Activated CD8-positive, alpha-beta memory T cell treated with anti-CD3 and anti-CD28 coated beads, Interleukin-2, amount 50 U/mL, for 24 hours (primary cell): ENCODE measurements around the gene TANC2.

ENCODE experiments used
- DNase-seq: peaks from one replicate; pipeline ENCODE4 v3.0.0-alpha.2; 2020; ENCODE audit errors: extremely low read depth

Gene TANC2

DNA sequence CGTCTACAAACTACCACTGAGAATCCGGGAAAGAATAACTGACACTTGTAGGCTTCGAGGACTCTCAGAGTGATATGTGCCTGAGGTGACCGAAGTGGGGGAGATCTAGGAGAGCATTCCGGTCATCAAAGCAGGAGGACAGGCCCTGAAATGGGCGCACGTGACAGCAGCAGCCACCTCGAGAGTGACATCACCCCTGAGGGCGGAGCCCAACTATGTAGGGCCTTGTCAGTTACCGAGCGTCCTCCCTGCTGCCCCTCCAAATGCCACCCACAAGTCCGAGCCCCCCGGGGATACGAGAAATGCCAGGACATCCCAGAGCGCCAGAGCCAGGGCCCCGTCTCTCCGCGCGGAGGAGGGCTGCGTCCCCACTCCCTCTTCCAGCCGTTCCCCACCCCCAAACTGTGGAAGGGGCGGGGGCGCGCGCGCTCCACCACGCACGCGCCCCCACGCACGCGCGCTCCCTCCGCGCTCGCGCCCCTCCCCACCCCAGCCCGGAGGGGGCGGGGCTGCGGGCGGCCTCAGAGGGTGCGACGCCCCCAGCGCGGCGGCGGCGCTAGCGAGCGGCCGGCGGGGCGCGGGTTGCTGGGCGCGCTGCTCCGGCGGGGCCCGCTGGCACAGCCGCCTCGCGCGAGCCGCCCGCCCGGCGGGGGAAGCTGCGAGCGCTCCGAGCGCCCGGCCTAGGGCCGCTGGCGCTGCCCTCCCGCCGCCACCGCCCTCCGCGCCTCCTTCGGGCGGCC, at the start of gene TANC2:
Gene TANC2, plus strand, starts transcription at position 550 of the 740 bp plus-strand sequence. CDS start 43,325 bp downstream, outside the sequence.
- peak; percentile 51 for DNase-seq

DNA sequence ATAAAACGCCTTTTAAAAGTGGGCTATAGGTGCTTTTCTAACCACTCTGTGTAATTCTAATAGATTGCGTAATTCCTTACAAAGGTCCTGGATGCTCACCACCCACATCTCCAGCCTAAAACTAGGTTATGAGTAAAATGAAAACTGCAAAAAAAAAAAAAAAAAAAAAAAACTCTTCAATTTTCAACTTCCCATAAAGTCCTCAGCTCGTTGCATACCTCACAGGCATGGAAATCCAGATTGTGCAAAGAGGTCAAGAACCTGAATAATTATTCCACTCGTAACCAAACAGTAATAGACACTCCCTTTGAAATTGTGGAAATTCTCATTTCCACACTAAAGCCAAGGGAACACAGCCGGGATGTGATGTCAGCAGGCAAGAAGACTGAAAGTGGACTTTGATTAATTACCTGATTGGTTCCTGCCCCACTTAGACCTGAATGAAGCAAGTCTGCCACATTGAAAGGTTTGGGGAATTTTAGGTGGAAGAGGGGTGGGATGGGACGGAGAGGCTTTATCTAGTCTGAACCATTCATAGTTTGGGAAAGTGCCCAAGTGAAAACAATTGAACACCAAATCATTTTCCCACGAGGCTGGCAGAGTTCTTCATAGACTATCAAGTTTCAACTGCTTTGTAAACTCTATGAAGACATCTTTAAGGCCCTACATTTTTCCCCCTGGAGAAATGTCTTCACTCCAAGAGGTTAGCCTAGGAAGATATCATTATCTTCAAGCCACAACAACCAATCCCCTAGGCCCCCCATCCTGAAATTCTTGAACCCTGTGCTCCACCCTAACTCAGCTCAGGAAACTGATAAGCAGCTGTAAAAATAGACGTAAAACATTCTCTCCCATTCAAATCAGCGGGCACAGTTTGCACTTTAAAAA, 49.1 kb upstream of the TANC2 start:
- DNase-seq = no peak

DNA sequence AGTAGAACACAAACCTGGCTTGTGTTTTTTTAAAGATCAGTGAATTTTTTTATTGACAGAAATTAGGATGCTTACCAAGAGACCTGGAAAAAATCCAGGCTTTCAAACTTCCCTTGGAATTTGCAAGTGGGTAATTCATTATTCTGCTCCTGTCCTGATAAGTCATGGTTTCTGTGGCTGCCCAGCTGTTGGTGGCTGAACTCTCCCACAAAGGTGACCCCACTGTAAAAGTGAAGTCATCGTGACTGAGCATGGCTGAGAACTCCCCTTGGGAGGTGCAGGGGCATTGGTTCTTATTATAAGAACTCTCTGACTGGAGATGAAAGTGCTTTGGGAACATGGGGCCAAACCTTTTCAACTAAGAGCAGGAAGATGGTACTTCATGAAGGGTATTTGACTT, 46.6 kb upstream of the TANC2 start:
- no peak for DNase-seq

DNA sequence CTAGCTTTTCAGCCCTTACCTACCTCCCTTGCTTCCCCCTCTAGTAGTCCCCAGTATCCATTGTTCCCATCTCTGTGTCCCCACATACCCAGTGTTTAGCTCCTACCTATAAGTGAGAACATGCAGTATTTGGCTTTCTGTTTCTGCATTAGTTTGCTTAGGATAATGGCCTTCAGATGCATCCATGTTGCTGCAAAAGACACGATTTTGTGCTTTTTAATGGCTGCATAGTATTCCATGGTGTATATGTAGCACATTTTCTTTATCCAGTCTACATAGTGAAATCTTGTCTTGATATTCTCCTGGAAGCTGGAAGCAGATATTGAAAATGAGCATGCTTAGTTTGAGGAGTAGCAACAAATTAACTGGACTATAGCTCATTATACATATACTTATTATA, 45.7 kb upstream of the TANC2 start:
- no peak for DNase-seq

DNA sequence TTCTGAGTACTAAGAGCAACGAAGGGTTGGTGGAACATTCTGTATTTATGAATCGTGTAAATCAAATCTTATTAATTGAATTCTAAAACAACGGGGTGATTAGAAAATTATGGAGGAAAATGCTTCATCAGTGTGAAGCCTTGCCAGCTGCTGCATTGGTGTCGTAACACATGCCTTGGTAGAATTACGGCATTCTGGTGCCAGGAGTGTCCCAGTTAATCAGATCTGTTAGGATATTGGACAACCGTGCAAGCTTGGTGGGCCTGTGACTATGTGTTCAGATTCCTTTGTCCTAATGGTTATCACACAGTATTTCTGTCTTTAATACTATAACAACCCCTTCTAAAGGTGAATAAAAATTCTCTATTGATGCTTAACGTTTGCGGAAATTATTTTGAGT, 44.2 kb upstream of the TANC2 start:
- DNase-seq = no peak

DNA sequence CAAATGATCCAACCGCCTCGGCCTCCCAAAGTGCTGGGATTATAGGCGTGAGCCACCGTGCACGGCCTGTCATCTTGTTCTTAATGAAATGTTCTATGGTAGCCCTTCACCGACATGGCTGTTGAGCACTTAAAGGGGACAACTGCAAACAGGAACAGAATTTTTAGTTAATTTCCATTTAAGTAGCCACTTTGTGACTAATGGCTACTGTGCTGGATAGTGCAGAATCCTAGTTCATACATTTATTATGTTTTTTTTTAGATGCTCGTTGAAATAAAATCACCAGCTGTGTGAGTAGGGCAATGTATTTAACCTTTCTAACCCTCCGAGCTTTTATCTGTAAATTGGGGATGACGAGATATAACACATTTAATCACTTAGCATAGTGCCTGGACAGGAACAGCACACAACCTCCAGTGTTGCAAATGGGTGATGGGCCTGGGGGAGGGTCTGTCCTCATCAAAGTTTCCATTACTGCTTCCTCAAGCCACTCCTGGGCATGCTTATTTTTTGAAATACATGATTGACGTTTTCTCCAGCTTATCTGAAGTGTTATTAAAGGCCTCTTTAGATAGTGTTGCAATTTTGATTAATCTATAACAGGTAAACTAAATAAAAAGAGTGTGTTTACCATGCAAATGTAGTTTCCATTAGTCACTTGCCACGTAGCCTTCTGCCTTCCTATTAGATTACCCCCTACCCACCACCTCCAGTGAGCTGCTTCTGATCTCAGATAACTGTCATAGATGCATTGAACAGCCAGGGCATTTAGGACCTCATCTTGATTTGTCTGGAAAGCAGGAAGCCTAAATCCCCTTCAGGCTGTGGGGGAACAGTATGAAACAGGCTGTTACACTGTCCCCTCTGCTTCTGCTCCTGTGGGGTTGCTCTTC, 42.5 kb upstream of the TANC2 start:
- no peak for DNase-seq

DNA sequence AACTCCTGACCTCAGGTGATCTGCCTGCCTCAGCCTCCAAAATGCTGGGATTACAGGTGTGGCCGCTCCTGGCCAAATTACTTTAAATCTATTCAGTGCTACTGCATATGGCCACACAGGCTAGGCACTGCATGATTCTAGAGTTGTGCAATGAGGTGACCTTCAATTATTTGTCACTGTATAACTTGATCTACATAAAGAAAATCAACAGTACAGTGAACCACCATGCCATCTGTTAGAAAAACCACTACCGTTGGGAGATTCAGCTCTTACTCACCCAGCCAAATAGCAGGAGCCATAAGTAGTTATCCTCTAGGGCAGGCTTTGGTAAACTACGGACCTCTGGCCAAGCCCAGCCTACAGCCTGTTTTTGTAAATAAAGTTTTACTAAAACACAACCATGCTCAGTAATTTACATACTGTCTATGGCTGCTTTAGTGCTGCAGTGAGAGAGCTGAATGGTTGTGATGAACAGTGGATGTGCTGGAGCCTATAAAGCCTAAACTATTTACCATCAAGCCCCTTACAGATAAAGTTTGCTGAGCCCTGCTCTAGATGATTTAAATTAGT, 40.7 kb upstream of the TANC2 start:
- no peak for DNase-seq

DNA sequence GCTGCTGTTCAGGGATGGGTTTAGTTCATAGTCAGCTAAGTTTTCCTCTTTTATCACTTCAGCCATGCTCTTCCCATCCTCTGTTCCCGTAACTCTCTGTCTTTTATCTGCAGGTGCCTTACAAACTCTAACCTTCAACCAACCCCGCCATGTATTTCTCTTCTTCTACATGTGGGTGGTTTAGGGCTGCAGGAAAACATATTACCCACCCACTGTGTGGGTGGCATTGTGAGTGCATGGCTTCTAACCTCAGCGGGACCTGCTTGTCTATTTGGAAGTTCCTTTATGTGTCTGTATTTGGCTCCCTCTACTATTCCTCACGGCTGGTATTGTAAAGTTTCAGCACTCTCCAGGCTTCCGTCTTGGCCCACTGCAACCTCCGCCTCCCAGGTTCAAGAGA, 39.0 kb upstream of the TANC2 start:
- no peak for DNase-seq

DNA sequence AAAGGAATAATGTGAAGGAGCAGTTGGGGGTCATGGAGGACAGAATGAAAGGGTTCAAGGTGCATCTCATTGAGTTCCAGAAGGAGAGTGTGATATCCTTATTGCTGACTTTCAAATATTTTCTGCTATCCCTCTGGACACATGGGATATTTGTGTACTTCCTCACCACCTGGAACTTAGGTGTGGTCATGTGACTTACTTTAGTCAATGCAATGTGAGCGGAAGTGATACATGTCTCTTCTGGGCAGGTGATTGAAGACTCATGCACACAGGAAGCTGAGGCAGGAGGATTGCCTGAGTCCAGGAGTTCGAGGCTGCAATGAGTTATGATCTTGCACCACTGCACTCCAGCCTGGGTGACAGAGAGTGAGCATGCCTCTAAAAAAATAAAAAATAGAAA, 36.7 kb upstream of the TANC2 start:
- DNase-seq = no peak

DNA sequence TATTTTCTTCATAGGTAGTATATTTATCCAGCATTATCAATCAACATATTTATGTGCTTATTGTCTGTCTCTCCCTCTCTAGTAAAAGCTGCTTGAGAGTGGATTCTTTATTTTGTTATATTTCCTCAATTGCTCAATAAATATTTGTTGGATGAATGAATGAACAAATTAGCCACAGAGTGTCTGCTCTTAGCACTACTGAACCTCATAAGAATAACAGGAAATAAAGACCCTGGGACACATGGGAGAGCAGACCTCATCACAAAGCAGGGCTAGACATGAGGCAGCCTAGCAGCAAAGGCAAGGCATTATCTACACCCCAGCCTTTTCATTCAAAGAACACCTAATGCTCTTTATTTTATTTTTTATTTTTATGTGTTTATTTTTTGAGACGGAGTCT, 34.9 kb upstream of the TANC2 start:
- DNase-seq = no peak

DNA sequence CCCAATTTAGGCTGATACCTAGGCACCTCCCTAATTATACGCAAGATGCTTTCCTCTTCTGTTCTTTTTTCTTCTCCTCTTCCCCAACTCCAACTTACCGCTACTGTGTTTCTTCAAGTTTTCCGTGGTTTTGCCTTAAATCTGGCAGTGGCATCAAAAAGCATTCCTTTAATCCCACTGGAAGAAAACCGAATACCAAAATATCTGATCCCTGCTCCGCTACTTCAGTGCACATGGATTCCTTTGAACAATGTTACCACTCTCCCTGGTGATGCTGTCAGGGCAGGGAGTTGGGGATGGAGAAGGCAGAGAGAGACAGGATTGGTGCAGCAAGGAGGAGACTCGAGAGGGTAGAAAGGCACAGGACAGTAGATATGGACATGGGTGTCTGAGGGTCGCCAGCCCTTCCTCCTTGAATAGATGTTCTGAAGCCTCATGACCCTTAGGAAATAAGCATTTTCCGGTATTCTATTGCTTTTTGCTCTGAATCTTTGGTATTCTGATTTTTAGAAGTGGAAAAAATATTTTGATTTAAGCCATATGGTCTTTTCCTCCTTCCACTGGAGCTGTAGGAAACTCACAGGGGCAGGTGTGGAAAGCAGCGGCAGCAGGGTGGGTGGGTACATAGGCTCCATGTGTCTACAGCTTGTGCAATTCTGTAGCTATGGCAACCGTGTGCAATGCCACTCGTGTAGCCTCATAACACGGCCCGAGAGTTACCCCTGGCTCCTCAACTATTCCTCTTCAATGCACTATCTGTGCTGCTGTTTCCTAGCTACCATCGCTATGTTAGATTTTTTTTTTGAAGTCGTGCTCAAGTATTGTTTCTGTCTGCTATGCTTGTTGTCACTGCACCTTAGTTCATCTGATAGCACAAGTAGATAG, 32.3 kb upstream of the TANC2 start:
- no peak for DNase-seq

DNA sequence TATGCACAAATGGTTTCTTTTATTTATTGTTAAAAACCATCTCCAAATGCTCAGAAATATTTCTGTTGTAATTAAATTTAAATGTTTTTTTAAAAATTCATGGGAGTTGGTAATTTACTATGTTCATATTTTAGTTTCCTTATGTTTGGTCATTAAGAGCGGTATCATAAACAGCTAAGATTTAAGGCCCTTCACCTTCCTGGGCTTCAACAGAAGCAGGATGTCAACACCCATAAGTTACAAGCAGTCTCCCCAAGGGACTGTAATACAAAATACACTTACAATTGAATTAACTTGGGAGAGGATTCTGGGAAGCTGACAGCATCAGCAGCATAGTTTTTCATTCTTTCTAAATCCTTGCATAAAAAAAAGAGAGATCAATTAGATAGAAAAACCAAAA, 30.9 kb upstream of the TANC2 start:
- DNase-seq = no peak

DNA sequence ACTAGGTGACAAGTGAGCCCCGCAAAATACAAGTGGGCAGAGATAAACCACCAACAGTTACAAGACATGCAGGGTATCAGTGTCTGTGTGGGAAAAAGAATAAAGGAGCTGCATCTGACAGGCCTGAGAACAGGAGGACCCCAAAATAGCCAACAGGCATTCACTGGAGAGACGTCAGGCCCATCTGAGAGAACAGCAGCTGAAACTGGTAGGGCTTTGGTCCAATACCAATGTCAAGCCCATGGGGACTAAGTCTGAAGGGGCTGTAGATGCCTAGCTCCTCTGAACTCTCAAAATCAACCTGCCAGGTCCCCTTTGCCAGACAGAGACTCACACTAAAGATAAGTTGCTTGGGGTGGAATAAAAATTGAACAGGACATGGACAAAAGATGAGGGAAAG, 30.5 kb upstream of the TANC2 start:
- DNase-seq = no peak

DNA sequence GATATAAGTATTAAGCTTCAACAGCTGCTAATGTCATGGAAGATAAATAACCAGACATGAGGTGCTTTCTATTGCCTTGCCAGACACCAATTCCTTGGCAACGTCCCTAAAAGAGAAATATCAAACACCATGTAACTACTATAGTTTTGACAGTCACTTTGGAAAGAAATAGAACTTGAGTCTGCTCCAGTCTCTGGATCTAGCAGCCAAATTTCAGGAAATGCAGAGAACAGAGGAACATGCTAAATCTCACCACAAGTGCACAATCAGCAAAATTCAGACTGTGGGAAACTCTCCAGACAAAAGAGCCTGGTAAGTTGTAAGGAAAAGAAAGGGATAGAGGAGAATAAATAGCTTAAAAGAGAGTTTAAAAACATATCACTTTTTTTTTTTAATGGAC, 28.4 kb upstream of the TANC2 start:
- DNase-seq = no peak

DNA sequence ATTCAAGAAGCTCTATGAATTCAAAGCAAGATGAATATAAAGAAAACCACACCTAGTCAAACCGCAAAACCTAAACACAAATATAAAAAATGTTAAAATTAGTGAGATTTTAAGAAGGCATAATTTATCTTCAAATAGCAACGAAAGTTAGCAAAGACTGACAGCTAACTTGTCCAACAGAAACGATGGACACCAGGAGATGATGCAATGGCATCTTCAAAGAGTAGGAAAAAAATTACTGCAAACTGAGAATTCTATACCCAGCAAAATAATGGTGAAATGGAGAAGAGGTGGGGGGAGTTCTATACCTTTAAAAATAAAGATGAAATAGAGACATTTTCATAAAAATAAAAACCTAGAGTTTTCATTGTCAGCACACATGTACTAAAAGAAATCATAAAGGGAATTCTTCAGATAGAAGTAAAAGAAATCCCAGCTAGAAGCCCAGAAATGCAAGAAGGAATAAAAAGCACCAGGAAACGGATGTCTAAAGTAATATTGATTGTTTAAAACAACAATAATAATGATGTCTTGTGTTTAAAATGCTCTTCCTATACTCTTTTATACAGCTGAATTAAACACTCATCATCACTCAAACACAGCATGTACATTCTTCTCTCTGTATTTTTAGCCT, 24.6 kb upstream of the TANC2 start:
- no peak for DNase-seq

DNA sequence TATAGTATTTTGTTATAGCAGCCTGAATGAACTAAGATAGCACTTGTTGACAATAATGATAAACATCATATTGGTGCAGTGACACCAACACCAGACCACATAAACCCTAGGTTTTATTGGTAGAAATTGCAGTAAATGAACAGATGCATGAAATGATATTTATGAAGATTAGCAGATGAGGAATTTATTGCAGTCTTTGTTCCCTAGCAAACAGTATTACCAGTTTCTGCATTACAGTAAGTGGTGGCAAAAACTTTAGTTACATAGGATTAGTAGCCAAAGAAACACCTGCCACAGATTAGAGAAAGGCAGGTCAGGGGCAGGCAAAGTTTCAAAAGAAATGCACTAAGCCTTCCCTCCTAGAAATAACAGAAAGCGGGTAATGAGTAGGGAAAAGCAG, 17.7 kb upstream of the TANC2 start:
- no peak for DNase-seq

DNA sequence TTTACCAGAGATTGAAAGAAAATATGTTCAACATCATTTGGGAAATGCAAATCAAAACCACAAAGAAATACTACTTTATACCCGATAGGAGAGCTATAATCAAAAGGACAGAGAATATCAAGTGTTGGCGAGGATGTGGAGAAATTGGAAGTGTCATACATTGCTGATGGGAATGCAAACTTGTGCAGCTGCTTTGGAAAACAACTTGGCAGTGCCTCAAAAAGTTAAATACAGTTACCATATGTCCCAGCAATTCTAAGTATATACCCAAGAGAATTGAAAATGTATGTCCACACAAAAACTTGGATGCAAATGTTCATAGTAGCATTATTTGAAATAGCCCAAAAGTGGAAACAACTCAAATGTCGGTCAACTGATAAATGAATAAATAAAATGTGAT, 17.0 kb upstream of the TANC2 start:
- DNase-seq = no peak

DNA sequence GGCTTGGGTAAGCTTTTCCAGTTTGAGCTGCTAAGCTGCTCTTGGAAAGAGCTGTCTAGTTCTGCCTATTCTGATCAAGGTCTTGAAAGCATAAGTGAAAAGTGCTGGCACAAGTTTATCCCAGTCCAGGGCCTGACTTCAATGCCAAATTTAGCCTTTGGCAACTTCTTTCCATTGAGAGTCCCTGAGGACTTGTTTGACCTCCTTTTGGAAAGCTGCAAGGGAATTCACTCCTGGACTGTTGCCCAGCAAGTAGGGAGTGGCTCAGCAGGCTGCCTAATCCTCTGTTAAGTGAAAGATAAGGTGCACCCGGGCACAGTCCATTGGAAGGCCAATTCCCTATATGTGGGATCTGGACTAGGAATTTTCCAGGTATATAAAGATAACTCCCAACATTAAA, 16.0 kb upstream of the TANC2 start:
- DNase-seq = no peak

DNA sequence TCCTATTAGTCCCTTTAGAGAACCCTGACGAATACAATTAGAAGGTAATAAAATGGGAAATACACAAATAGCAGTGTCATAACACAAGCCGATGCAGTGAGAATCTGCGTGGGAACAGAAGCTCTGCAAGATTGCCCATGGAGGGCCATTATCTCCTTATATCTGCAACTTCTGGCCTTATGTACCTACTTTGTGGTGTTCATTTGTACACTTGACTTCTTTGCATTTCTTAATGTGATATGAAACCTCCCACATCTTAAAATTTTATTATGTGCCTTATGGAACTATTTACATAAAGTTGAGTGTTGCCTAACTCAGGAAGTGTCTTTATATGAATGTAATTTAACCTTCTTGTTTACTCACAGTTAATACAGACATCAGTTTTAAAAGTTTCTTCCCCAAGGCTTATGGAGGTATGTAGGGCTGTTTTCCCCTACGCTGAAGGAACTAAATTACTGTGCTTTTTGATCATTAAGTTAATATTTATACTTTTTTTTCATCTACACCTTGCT, 10.1 kb upstream of the TANC2 start:
- no peak for DNase-seq

DNA sequence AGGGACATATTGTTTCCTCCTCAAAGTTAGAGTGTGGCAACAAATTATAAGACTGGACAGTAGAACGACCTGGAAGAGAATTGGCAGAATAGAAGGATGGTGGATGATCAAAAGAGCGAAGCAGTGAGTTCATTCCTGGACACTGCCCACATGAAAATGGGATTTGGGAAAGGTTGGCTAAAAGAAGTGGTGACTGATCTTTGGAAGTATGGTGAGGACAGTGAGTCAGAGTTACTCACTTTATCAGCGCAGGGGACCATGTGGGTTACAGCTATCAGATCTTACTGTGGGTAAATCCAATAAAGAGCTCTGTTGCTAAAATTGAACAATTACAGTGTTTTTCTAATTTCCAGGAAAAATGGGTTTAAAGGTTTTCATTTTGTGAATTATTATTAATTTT, 2.7 kb upstream of the TANC2 start:
- DNase-seq = no peak
